H4 (cell line): ENCODE measurements around the gene ARMCX1. TPM values are rescaled to one million over a fixed set of nuclear protein-coding genes. Genes with fewer than 3 reads are reported as not detected.
"Not testable (repeated sequence)": the region's sequence is repeated elsewhere in the genome, so short reads cannot be mapped to it uniquely, and the experiment has no call there.

Experiments
- DNase-seq: peaks from one replicate; pipeline ENCODE4 v3.0.0-alpha.2; 2015; ENCODE audit warnings: low spot score
- total RNA-seq: library from RNA; depleted of rRNA; stranded (reverse); fragments of >200 nt; shearing (Covaris generic); gene quantifications from 2 replicates; pipeline ENCODE4 v1.2.3, GENCODE V29; 2014; rRNA removed

The ARMCX1 gene
- 23.2 and 24.4 TPM in 2 replicates for total RNA-seq

DNA sequence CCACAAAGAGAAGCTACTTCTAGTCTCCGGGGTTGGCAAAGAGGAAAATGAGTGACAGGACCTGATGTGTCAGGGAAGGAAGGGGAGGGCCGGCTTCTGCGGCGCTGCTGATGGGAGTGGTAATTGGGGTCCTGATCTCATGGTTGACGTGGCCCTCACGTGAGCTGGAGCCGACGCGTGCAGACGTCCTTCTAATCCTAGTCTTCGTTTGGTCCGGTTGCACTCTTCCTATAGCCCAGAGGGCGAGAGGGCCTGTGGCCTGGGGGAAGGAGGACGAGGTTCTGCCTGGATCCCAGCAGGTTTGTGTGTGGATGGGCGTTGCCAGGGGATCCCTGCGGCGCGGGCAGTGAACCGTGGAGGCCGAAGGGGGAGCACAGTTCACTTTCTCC is at the start of gene ARMCX1:
TSS of gene ARMCX1 (plus strand) at position 186 of the 389 bp plus-strand sequence. CDS start 2,384 bp downstream, outside the sequence.
- DNase-seq, result peak; percentile 53

GRCh38 chrX:101502929-101503328 is 47.4 kb upstream of the ARMCX1 start:
- DNase-seq, result not testable (repeated sequence)

GRCh38 chrX:101507372-101507771 is 43.0 kb upstream of the ARMCX1 start:
- no peak for DNase-seq

DNA sequence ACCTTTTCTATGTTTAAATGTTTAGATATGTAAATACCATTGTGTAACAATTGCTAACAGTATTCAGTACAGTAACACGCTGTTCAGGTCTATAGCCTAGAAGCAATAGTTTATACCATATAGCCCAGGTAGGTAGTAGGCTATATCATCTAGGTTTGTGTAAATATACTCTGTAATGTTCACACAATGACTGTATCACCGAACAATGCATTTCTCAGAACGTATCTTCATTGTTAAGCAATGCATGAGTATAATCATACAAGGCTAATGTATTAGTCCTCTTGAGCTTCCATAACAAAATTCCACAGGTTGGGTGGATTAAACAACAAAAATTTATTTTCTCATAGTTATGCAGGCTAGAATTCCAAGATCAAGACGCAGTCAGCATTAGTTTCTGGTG is 42.4 kb upstream of the ARMCX1 start:
- DNase-seq, result no peak

DNA sequence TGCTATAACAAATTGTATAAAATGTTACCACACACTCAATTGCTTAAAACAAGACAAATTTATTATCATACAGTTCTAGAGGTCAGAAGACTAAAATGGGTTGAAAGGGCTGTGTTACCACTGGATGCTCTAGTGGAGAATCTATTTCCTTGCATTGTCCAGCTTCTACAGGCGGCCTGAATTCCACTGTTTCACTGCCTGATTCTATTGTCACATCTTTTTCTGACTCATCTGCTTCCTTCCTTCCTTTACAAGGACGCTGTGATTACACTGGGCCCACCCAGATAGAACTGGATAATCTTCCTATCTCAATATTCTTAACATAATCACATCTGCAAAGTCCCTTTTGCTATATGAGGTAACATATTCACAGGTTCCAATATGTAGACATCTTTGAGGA is 19.4 kb upstream of the ARMCX1 start:
- DNase-seq, result no peak

- no peak for DNase-seq
Measured at GRCh38 chrX:101539116-101539515, 11.2 kb upstream of the ARMCX1 start.

- peak; percentile 7 for DNase-seq
Measured at GRCh38 chrX:101550751-101551379, 518 bp downstream of the ARMCX1 start.

DNA sequence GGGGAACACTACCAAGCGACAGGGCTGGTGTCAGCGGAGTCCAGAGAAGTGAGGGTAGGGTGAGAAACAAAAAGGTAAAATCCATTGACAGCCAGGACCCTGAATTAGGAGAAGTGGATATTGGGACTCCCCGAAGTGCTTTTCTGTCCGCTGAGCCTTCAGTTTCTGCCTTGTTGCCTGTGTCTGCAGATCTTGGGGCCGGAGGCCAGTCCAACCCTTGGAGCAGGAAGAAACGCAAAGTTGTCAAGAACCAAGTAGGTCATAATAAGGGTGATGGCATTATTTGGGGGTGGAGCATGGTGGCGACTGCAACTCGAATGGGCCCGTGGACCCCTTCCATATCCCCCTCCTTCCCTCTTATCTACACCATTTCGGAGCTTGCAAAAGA is 1.0 kb downstream of the ARMCX1 start:
- DNase-seq, result no peak

DNA sequence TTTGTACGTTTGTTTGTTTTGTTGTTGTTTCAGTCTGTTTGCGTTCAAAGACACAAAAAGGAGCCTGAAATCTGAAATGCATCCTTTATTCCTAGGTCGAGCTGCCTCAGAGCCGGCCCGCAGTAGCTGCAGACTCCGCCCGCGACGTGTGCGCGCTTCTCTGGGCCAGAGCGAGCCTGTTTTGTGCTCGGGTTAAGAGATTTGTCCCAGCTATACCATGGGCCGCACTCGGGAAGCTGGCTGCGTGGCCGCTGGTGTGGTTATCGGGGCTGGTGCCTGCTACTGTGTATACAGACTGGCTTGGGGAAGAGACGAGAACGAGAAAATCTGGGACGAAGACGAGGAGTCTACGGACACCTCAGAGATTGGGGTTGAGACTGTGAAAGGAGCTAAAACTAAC is 2.4 kb downstream of the ARMCX1 start:
- no peak for DNase-seq

- DNase-seq, result no peak
Measured at GRCh38 chrX:101564651-101565050, 14.3 kb downstream of the ARMCX1 start.

DNA sequence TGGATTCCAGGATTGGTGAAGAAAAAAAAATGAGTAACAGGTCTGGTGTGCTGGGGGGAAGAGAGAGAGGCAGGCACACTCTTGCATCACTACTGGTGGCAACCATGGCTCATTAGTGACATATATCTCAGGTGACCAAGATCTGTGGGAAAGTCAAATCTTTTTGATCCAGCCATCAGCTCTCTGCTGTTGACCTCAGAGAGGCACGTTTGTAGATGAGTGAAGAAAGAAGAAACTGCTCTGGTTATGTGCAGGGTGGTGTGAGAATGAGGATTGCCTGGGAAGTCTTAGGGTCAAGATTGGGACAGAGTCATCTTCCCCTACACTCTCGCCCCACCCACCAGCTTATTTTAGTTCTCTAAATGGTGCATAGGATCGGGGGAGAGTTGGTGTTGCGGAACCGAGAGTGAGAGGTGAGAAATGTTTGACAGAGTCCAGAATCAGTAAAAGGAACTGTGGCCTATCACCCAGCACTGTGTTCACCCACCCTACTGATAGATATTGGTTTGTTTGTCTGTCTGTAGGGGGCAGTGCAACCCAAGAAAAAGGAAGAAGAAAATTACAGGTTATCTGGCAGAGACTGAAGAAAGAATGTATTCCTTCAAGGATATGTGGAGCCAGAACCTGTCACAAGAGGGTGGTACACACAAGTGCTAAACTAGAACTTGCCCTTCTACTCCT is 45.5 kb downstream of the ARMCX1 start:
- DNase-seq, result peak; percentile 79

GRCh38 chrX:101599592-101599991 is 49.2 kb downstream of the ARMCX1 start:
- not testable (repeated sequence) for DNase-seq

DNA sequence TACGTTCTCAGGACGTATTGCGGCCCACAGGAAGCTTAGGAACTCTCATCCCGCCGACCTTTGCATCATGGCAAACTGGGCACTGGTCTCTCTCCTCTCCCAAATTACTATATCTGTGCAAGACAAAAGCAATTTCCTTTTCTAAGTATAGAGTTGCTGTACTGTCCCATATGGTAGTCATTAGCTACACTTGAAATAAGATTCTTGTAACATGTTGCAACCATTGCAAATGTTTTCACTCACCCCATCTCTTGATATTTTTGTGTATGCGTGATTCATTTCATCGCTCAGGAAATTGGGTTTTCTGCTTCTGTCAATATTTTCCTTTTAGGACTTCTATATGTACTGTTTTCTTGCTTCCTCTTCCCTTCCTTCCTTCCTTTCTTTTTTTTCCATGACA is 51.7 kb downstream of the ARMCX1 start:
- DNase-seq, result no peak

Other genes starting within 250 kb of the ARMCX1 start
- gene TIMM8A, start 201.8 kb upstream of the ARMCX1 start, total RNA-seq, result 4.5 and 8.2 TPM in 2 replicates
- gene BTK, start 164.4 kb upstream of the ARMCX1 start, total RNA-seq, result not detected in 2 replicates
- gene RPL36A, start 159.5 kb upstream of the ARMCX1 start, total RNA-seq, result 1,862 and 2,508 TPM in 2 replicates
- 192 and 209 TPM in 2 replicates for gene GLA, start 142.6 kb upstream of the ARMCX1 start, total RNA-seq
- gene HNRNPH2, start 142.3 kb upstream of the ARMCX1 start, total RNA-seq, result 64.1 and 82.3 TPM in 2 replicates
- gene ARMCX4, start 65.1 kb upstream of the ARMCX1 start, total RNA-seq, result 0.37 and 1.9 TPM in 2 replicates
- 17.1 and 18.9 TPM in 2 replicates for gene ARMCX6, start 67.5 kb downstream of the ARMCX1 start, total RNA-seq
- gene ARMCX3, start 72.6 kb downstream of the ARMCX1 start, total RNA-seq, result 13.0 and 18.4 TPM in 2 replicates
- gene ARMCX2, start 109.3 kb downstream of the ARMCX1 start, total RNA-seq, result 1.5 and 5.9 TPM in 2 replicates